HL-60 (cell line): ENCODE measurements around the gene KCNQ1.

Experiments used
- CTCF ChIP-seq: IDR thresholded peaks from one replicate; pipeline ENCODE4 v1.5.1; 2011; ENCODE audit warnings: low read length, control low read depth, inconsistent platforms; ENCODE audit not compliant: insufficient read depth
- POLR2AphosphoS5 ChIP-seq: IDR thresholded peaks from 2 replicates; pipeline ENCODE4 v1.6.1; 2012; ENCODE audit warnings: low read depth

- no peak for TF ChIP-seq CTCF
- no peak for TF ChIP-seq POLR2AphosphoS5
Observed at GRCh38 chr11:2666401-2666741, 221.6 kb downstream of the KCNQ1 start.
